ENCODE data around the gene ADAM22. TPM values are rescaled to one million over a fixed set of nuclear protein-coding genes. Genes with fewer than 3 reads are reported as not detected.

ADAM22 gene
- polyA plus RNA-seq, 1 donor from 2014 or later, result 46.3 TPM

- peaks cover 24% of the 10 kb centered on the region for H3K36me3 ChIP-seq (ENCODE audit: insufficient read depth, low read length)
- no peak overlapping the region for H3K4me2 ChIP-seq (ENCODE audit: low read length)
- no peak overlapping the region for H3K9ac ChIP-seq (ENCODE audit: low read length)
- H2AFZ ChIP-seq (ENCODE audit: low read depth, low read length), result no peak overlapping the region
- H3K27me3 ChIP-seq (ENCODE audit: insufficient read depth, low read depth, low read length), result no peaks in the 10 kb centered on the region
- no peak overlapping the region for H3K4me3 ChIP-seq (ENCODE audit: low read length)
- TF ChIP-seq REST (IDR thresholded peaks at IDR 0.05; ENCODE audit: borderline replicate concordance), result no peak
- TF ChIP-seq TAF1 (IDR thresholded peaks at IDR 0.05; ENCODE audit: low read depth), result no peak
- H3K79me2 ChIP-seq (replicated peaks; ENCODE audit: insufficient read depth, low read length), result no peaks in the 10 kb centered on the region
- no peaks in the 10 kb centered on the region for H4K20me1 ChIP-seq (ENCODE audit: insufficient read depth)
- H3F3A ChIP-seq (ENCODE audit: insufficient read depth, low read length, poor library complexity, severe bottlenecking), result no peaks in the 10 kb centered on the region
- H3K9me3 ChIP-seq (ENCODE audit: low read length), result no peaks in the 10 kb centered on the region
- no peak overlapping the region for H3K27ac ChIP-seq (ENCODE audit: low read length)
- H3K9me2 ChIP-seq (ENCODE audit: insufficient read depth, low read length), result no peaks in the 10 kb centered on the region
These were observed 269.4 kb downstream of the ADAM22 start for GRCh38 chr7:88203401-88203800.

DNA sequence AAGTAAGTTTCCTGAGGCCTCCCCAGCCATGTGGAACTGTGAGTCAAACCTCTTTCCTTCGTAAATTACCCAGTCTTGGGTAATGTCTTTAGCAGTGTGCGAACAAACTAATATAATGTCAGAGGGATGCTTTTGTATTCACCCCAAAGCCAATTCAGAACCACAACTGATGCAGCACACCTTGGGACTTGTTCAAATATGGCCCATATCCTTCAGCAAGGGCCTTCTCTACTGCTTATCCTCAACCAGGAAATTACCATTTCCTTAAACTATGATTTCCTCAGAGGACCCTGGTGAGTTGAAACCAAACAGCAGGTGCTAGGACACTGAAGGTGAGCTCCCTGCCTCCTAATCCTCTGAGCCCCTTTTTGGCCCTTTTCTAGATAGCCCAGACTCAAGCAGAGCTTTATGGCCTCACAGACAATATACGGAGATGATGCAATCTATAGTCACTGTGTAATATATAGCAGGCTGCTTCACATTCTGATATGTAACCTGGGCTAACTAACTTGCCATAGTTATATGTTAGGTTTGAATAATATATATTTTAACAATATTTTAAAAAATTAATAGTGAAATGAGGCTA is 270.6 kb downstream of the ADAM22 start:
- Histone ChIP-seq H3K4me3 (ENCODE audit: low read length) (no peak overlapping the region), H3K9ac (ENCODE audit: low read length) (no peak overlapping the region), H3K4me2 (ENCODE audit: low read length) (no peak overlapping the region), H3K9me2 (ENCODE audit: insufficient read depth, low read length) (no peaks in the 10 kb centered on the region), H4K20me1 (ENCODE audit: insufficient read depth) (no peaks in the 10 kb centered on the region), H3K27ac (ENCODE audit: low read length) (no peak overlapping the region), H3K27me3 (ENCODE audit: insufficient read depth, low read depth, low read length) (no peaks in the 10 kb centered on the region), H3K36me3 (ENCODE audit: insufficient read depth, low read length) (peaks cover 24% of the 10 kb centered on the region), H3K9me3 (ENCODE audit: low read length) (no peaks in the 10 kb centered on the region), H2AFZ (ENCODE audit: low read depth, low read length) (no peak overlapping the region), H3K79me2 (replicated peaks; ENCODE audit: insufficient read depth, low read length) (no peaks in the 10 kb centered on the region), H3F3A (ENCODE audit: insufficient read depth, low read length, poor library complexity, severe bottlenecking) (no peaks in the 10 kb centered on the region)
- TF ChIP-seq MXI1 (conservative IDR thresholded peaks at IDR 0.05; ENCODE audit: poor library complexity, severe bottlenecking) (no peak), TAF1 (IDR thresholded peaks at IDR 0.05; ENCODE audit: low read depth) (no peak), EZH2 (IDR thresholded peaks at IDR 0.05; ENCODE audit: borderline replicate concordance, insufficient read depth, low read length, poor library complexity, severe bottlenecking) (no peak), SMC3 (conservative IDR thresholded peaks at IDR 0.05; ENCODE audit: poor library complexity) (no peak), REST (IDR thresholded peaks at IDR 0.05; ENCODE audit: borderline replicate concordance) (no peak), RAD21 (conservative IDR thresholded peaks at IDR 0.05) (no peak), EP300 (conservative IDR thresholded peaks at IDR 0.05; ENCODE audit: poor library complexity, severe bottlenecking) (no peak), POLR2AphosphoS5 (IDR thresholded peaks at IDR 0.05) (no peak), CTCF (IDR thresholded peaks at IDR 0.05; ENCODE audit: poor library complexity, severe bottlenecking) (no peak)
